Right ventricle myocardium superior (tissue), 1 donor: ENCODE results near the gene AMOTL2. TPM values are rescaled to one million over a fixed set of nuclear protein-coding genes. Genes with fewer than 3 reads are reported as not detected.

ENCODE experiments used
- ATAC-seq: fragments of 200-7000 bp; cut with Tn5 transposase; one replicate; pipeline ENCODE4 v1.9.1; 2020; ENCODE audit warnings: mild to moderate bottlenecking; ENCODE audit not compliant: poor library complexity
- DNase-seq: peaks from one replicate; pipeline ENCODE4 v3.0.0-alpha.2; 2020
- intact Hi-C: fragments of 100-400 bp; cut with DNase I; formaldehyde crosslinking; loops from one replicate; pipeline ENCODE4 v1.11.2; 2022
- total RNA-seq: library from RNA; stranded (reverse); fragmentation: NEBNext Ultra II Directional; extraction: Animal tissue kit (Norgen Biotek cat#: 25700); gene quantifications from one replicate; pipeline ENCODE4 v1.2.1, GENCODE V29; 2021
- donor health status: DM: no; HTN: yes; CAD: no; lungs with severe emphysema.

The AMOTL2 gene
- total RNA-seq, 1 donor from 2014 or later: 63.0 TPM

GRCh38 chr3:134384963-134385362, 10.7 kb upstream of the AMOTL2 start:
- DNase-seq: no peak

GRCh38 chr3:134381831-134382442, 7.7 kb upstream of the AMOTL2 start:
- ATAC-seq: peak; percentile 12
- intact Hi-C loops: loop anchor here (10.0 kb wide), 1 partner anchor 167 kb away; no protein-coding TSS in a partner anchor
- DNase-seq: no peak

More at GRCh38 chr3:134384963-134385362, 10.7 kb upstream of the AMOTL2 start:
- ATAC-seq: no peak
- intact Hi-C loops: loop anchor here (10.0 kb wide), 1 partner anchor 170 kb away; no protein-coding TSS in a partner anchor

GRCh38 chr3:134381076-134381475, 6.8 kb upstream of the AMOTL2 start:
- DNase-seq: no peak
- ATAC-seq: no peak
- intact Hi-C loops: loop anchor here (10.0 kb wide), 1 partner anchor 166 kb away; no protein-coding TSS in a partner anchor

GRCh38 chr3:134380249-134380648, 6.0 kb upstream of the AMOTL2 start:
- DNase-seq (no peak), ATAC-seq (no peak)
- intact Hi-C loops: loop anchor here (10.0 kb wide), 1 partner anchor 165 kb away; no protein-coding TSS in a partner anchor

- intact Hi-C loops: no loop called here
- DNase-seq: no peak
- ATAC-seq: no peak
Observed at GRCh38 chr3:134378818-134379217, 4.6 kb upstream of the AMOTL2 start.

GRCh38 chr3:134378384-134378783, 4.1 kb upstream of the AMOTL2 start:
- DNase-seq (peak; percentile 62), ATAC-seq (peak; percentile 25)

GRCh38 chr3:134377896-134378295, 3.6 kb upstream of the AMOTL2 start:
- no peak for DNase-seq
- intact Hi-C loops: loop anchor here (2.0 kb wide), 1 partner anchor 67 kb away; no protein-coding TSS in a partner anchor

More at GRCh38 chr3:134378384-134378783, 4.1 kb upstream of the AMOTL2 start:
- intact Hi-C loops: no loop called here

GRCh38 chr3:134376786-134377426, 2.7 kb upstream of the AMOTL2 start:
- DNase-seq (no peak), ATAC-seq (no peak)
- intact Hi-C loops: loop anchor here (2.0 kb wide), 1 partner anchor 66 kb away; no protein-coding TSS in a partner anchor

More at GRCh38 chr3:134377896-134378295, 3.6 kb upstream of the AMOTL2 start:
- ATAC-seq: no peak

- ATAC-seq (no peak), DNase-seq (no peak)
- intact Hi-C loops: loop anchor here (2.0 kb wide), 1 partner anchor 66 kb away; no protein-coding TSS in a partner anchor
Observed at GRCh38 chr3:134376385-134376765, 2.1 kb upstream of the AMOTL2 start.

GRCh38 chr3:134375582-134376384, 1.5 kb upstream of the AMOTL2 start:
- DNase-seq: no peak
- intact Hi-C loops: loop anchor here (2.0 kb wide), 1 partner anchor 65 kb away; no protein-coding TSS in a partner anchor
- no peak for ATAC-seq

GRCh38 chr3:134374791-134375581, 739 bp upstream of the AMOTL2 start:
- DNase-seq (peak; percentile 75), ATAC-seq (peak; percentile 38)
- intact Hi-C loops: loop anchor here (5.0 kb wide), 1 partner anchor 97 kb away; no protein-coding TSS in a partner anchor

GRCh38 chr3:134373271-134374104, 759 bp downstream of the AMOTL2 start:
- DNase-seq (peak; percentile 91), ATAC-seq (peak; percentile 77)
- intact Hi-C loops: loop anchor here (5.0 kb wide), 1 partner anchor 99 kb away; no protein-coding TSS in a partner anchor

- no peak for DNase-seq
- no peak for ATAC-seq
- intact Hi-C loops: loop anchor here (5.0 kb wide), 1 partner anchor 100 kb away; no protein-coding TSS in a partner anchor
Observed at GRCh38 chr3:134372396-134373270, 1.6 kb downstream of the AMOTL2 start.

- ATAC-seq (no peak), DNase-seq (no peak)
- intact Hi-C loops: loop anchor here (5.0 kb wide), 1 partner anchor 101 kb away; no protein-coding TSS in a partner anchor
Observed at GRCh38 chr3:134371542-134372324, 2.5 kb downstream of the AMOTL2 start.
